GM23338 (cell line): Measurements from ENCODE around the gene THSD1. TPM values are rescaled to one million over a fixed set of nuclear protein-coding genes. Genes with fewer than 3 reads are reported as not detected.

Experiments
- ATAC-seq: fragments of 200-7000 bp; cut with Tn5 transposase; 3 replicates; pipeline ENCODE4 v1.9.1; 2020
- DNase-seq: peaks from one replicate; pipeline ENCODE4 v3.0.0-alpha.2; 2015; ENCODE audit warnings: low spot score
- H2AFZ ChIP-seq: fragments of 200-600 bp; sonication (generic); 2 replicates; pipeline ENCODE4 v1.8.0; 2016; ENCODE audit warnings: antibody characterized with exemption, mild to moderate bottlenecking, moderate library complexity
- H3F3A ChIP-seq: fragments of 200-600 bp; sonication (generic); replicated peaks from 2 replicates; pipeline ENCODE4 v1.8.0; 2017; ENCODE audit warnings: antibody characterized with exemption, mixed run types, low read depth
- H3K27ac ChIP-seq: fragments of 200-600 bp; sonication (generic); 2 replicates; pipeline ENCODE4 v1.6.1; 2016; ENCODE audit warnings: low read depth
- H3K27me3 ChIP-seq: fragments of 200-600 bp; sonication (generic); 2 replicates; pipeline ENCODE4 v1.8.0; 2016; ENCODE audit warnings: mild to moderate bottlenecking, mixed run types, moderate library complexity; ENCODE audit not compliant: insufficient read depth
- H3K36me3 ChIP-seq: fragments of 200-600 bp; sonication (generic); 2 replicates; pipeline ENCODE4 v1.8.0; 2016; ENCODE audit warnings: mild to moderate bottlenecking; ENCODE audit not compliant: insufficient read depth
- H3K4me1 ChIP-seq: fragments of 200-600 bp; sonication (generic); 2 replicates; pipeline ENCODE4 v1.8.0; 2016; ENCODE audit warnings: mild to moderate bottlenecking, moderate library complexity; ENCODE audit not compliant: insufficient read depth
- H3K4me2 ChIP-seq: fragments of 200-600 bp; sonication (generic); 2 replicates; pipeline ENCODE4 v1.7.1; 2017; ENCODE audit warnings: mixed run types
- H3K4me3 ChIP-seq: fragments of 200-600 bp; sonication (generic); 2 replicates; pipeline ENCODE4 v1.6.1; 2016; ENCODE audit warnings: mixed run types
- H3K79me2 ChIP-seq: fragments of 200-600 bp; sonication (generic); replicated peaks from 2 replicates; pipeline ENCODE4 v1.8.0; 2017; ENCODE audit warnings: mild to moderate bottlenecking; ENCODE audit not compliant: insufficient read depth
- H3K9me2 ChIP-seq: fragments of 200-600 bp; sonication (generic); 2 replicates; pipeline ENCODE4 v1.8.0; 2017; ENCODE audit not compliant: insufficient read depth
- H4K20me1 ChIP-seq: fragments of 200-600 bp; sonication (generic); replicated peaks from 2 replicates; pipeline ENCODE4 v1.8.0; 2017; ENCODE audit warnings: mild to moderate bottlenecking; ENCODE audit not compliant: insufficient read depth
- H3K27ac Mint-ChIP-seq: 2 replicates; pipeline ENCODE4 v1.8.0; 2020; ENCODE audit warnings: inconsistent platforms, mild to moderate bottlenecking, moderate library complexity, mixed read lengths
- H3K27me3 Mint-ChIP-seq: 3 replicates; pipeline ENCODE4 v1.8.0; 2022; ENCODE audit warnings: low read depth, mild to moderate bottlenecking, moderate library complexity, mixed read lengths, inconsistent platforms; ENCODE audit not compliant: insufficient read depth, poor library complexity
- H3K36me3 Mint-ChIP-seq: 3 replicates; pipeline ENCODE4 v1.8.0; 2021; ENCODE audit warnings: low read depth, mild to moderate bottlenecking, inconsistent platforms, moderate library complexity, mixed read lengths
- H3K4me1 Mint-ChIP-seq: 3 replicates; pipeline ENCODE4 v1.8.0; 2020; ENCODE audit warnings: mild to moderate bottlenecking, inconsistent platforms, mixed read lengths
- H3K4me3 Mint-ChIP-seq: 3 replicates; pipeline ENCODE4 v1.8.0; 2021; ENCODE audit warnings: moderate library complexity, mild to moderate bottlenecking, inconsistent platforms, mixed read lengths
- H3K9me3 Mint-ChIP-seq: 3 replicates; pipeline ENCODE4 v1.8.0; 2020; ENCODE audit warnings: moderate library complexity, mild to moderate bottlenecking, inconsistent platforms, mixed read lengths
- CTCF ChIP-seq, 2 experiments: fragments of 200-600 bp in 1 of 2; sonication (generic) in 1 of 2; conservative IDR thresholded peaks; 2 replicates each; pipeline versions ENCODE4 v1.5.1 to v1.6.1; 2016 to 2017; ENCODE audit warnings: antibody characterized with exemption in 2 of 2, low read depth in 2 of 2, mild to moderate bottlenecking in 2 of 2, moderate library complexity in 1 of 2
- EZH2 ChIP-seq: fragments of 200-600 bp; sonication (generic); IDR thresholded peaks from one replicate; pipeline ENCODE4 v1.8.0; 2017; ENCODE audit warnings: antibody characterized with exemption, mild to moderate bottlenecking, low read depth; ENCODE audit not compliant: unreplicated experiment
- EZH2phosphoT487 ChIP-seq: fragments of 200-600 bp; sonication (generic); IDR thresholded peaks from one replicate; pipeline ENCODE4 v1.8.1; 2018; ENCODE audit warnings: antibody characterized with exemption; ENCODE audit not compliant: unreplicated experiment
- NANOG ChIP-seq: IDR thresholded peaks from 2 replicates; pipeline ENCODE4 v1.6.1; 2016; ENCODE audit warnings: antibody characterized with exemption, borderline replicate concordance
- POLR2AphosphoS5 ChIP-seq: IDR thresholded peaks from 2 replicates; pipeline ENCODE4 v1.6.1; 2016; ENCODE audit warnings: antibody characterized with exemption, low read depth
- ZNF114 ChIP-seq: fragments of 250-450 bp; sonication (Bioruptor Pico); IDR thresholded peaks from 2 replicates; pipeline ENCODE4 v1.5.0; 2020; ENCODE audit warnings: mild to moderate bottlenecking, moderate library complexity
- ZNF331 ChIP-seq: fragments of 250-450 bp; sonication (Bioruptor Pico); IDR thresholded peaks from 2 replicates; pipeline ENCODE4 v1.5.0; 2020; ENCODE audit warnings: low read depth, mild to moderate bottlenecking, moderate library complexity
- ZNF462 ChIP-seq: fragments of 250-450 bp; sonication (Bioruptor Pico); IDR thresholded peaks from 2 replicates; pipeline ENCODE4 v1.5.0; 2020; ENCODE audit warnings: mild to moderate bottlenecking, moderate library complexity
- polyA plus RNA-seq: library from polyadenylated mRNA; unstranded; fragments of >200 nt; fragmentation: Nextera tagmentation; extraction: Ambion mirVana; gene quantifications from 2 replicates; pipeline ENCODE4 v1.2.1, GENCODE V29; 2016
- total RNA-seq: library from RNA; depleted of rRNA; stranded (reverse); fragments of >200 nt; shearing (Covaris generic); gene quantifications from 2 replicates; pipeline ENCODE4 v1.2.3, GENCODE V29; 2014

THSD1 gene
- total and polyA plus RNA-seq, 2 experiments from 2014 or later = 0.69 TPM; not detected in 1

GRCh38 chr13:52414051-52414450 lies 8.1 kb upstream of the THSD1 start (continued):
- no peak for TF ChIP-seq ZNF462 (CRISPR knock-in tag)

- H3K27ac ChIP-seq = no peak overlapping the region
- no peaks in the 10 kb centered on the region for H3K9me2 ChIP-seq
- H3K4me1 ChIP-seq = no peaks in the 10 kb centered on the region
- DNase-seq = no peak
- no peaks in the 10 kb centered on the region for H3K4me1 Mint-ChIP-seq
- H3K9me3 Mint-ChIP-seq = peaks cover 6% of the 10 kb centered on the region; the same call in 2 of the 3 replicates
- no peak overlapping the region for H3K4me3 Mint-ChIP-seq
- no peaks in the 10 kb centered on the region for H3K79me2 ChIP-seq
- no peak overlapping the region for H3K27ac Mint-ChIP-seq
- no peak overlapping the region for H3K4me3 ChIP-seq
- no peaks in the 10 kb centered on the region for H3F3A ChIP-seq
- no peak overlapping the region for H3K4me2 ChIP-seq
- H3K27me3 Mint-ChIP-seq = peaks cover 5% of the 10 kb centered on the region
- H3K27me3 ChIP-seq = no peaks in the 10 kb centered on the region
- peaks cover 11% of the 10 kb centered on the region; the same call in 2 of the 3 replicates for H3K36me3 Mint-ChIP-seq
- ATAC-seq = no peak
- no peak overlapping the region for H2AFZ ChIP-seq
- H4K20me1 ChIP-seq = no peaks in the 10 kb centered on the region
- no peaks in the 10 kb centered on the region; the same call in 1 of the 2 replicates for H3K36me3 ChIP-seq
- no peak for TF ChIP-seq EZH2phosphoT487
- no peak for TF ChIP-seq EZH2
- no peak for TF ChIP-seq NANOG
- TF ChIP-seq ZNF331 (CRISPR knock-in tag) = no peak
- TF ChIP-seq CTCF (conservative IDR thresholded peaks at IDR 0.05; ENCODE audit: low read depth in 2 of 2) = no peak
- TF ChIP-seq ZNF114 = no peak
- TF ChIP-seq POLR2AphosphoS5 = no peak
- no peak for TF ChIP-seq ZNF462 (CRISPR knock-in tag)
Observed at GRCh38 chr13:52412128-52412527, 6.2 kb upstream of the THSD1 start.
